ENCODE results near the gene DFFA.

DNA sequence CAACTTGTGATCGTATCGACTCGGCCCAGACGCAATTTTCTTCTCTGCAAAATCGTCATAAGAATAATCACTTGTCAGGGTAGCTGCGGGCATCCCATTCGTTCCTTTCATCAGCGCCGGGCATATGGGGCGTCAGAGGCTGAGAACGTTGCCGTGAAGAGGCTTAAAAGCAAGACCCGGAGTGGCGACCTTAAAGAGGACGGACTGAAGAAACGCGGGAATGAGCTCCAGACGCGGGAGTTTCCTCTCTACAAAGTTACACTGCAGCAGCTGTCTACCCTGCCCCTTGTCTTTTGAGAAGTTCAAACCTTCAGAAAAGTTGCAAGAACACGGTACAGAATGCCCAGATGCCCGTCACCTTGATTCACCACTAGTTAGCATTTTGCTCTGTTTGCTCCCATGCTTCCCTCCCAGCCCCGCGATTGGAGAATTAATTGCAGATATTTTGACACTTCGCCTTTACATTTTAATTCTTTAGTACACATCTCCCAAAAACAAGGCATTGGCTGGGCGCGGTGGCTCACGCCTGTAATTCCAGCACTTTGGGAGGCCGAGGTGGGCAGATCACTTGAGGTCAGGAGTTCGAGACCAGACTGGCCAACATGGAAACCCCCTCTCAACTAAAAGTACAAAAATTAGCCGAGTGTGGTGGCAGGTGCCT is 41.1 kb downstream of the DFFA start:
- TF ChIP-seq, protein P1, sequence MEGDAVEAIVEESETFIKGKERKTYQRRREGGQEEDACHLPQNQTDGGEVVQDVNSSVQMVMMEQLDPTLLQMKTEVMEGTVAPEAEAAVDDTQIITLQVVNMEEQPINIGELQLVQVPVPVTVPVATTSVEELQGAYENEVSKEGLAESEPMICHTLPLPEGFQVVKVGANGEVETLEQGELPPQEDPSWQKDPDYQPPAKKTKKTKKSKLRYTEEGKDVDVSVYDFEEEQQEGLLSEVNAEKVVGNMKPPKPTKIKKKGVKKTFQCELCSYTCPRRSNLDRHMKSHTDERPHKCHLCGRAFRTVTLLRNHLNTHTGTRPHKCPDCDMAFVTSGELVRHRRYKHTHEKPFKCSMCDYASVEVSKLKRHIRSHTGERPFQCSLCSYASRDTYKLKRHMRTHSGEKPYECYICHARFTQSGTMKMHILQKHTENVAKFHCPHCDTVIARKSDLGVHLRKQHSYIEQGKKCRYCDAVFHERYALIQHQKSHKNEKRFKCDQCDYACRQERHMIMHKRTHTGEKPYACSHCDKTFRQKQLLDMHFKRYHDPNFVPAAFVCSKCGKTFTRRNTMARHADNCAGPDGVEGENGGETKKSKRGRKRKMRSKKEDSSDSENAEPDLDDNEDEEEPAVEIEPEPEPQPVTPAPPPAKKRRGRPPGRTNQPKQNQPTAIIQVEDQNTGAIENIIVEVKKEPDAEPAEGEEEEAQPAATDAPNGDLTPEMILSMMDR (IDR thresholded peaks at IDR 0.05), result no peak
- TF ChIP-seq POLR2A (IDR thresholded peaks at IDR 0.05), result no peak

Data from breast epithelium (tissue), 3 donors.